Measurements from ENCODE around the gene NDUFA11. TPM values are rescaled to one million over a fixed set of nuclear protein-coding genes. Genes with fewer than 3 reads are reported as not detected.

NDUFA11 gene
- total RNA-seq, 4 donors from 2014 or later, result 149 to 352 (median 235) TPM

- 70% methylated on average over 11 of the region's 11 CpGs; no CpG with 5 or more reads in 1 of the 2 donors for WGBS, 2 donors (ENCODE audit: low coverage in 1 of 2)
- TF ChIP-seq POLR2A (IDR thresholded peaks at IDR 0.05) (no peak), CTCF (IDR thresholded peaks at IDR 0.05) (no peak), POLR2AphosphoS5 (IDR thresholded peaks at IDR 0.05) (no peak), EP300 (IDR thresholded peaks at IDR 0.05; ENCODE audit: low read depth) (no peak)
Observed at GRCh38 chr19:5915782-5916165, 12.2 kb upstream of the NDUFA11 start.

GRCh38 chr19:5914946-5915781 is 11.6 kb upstream of the NDUFA11 start:
- intact Hi-C loops (cut with DNase I; ENCODE audit: low total_unique reads) (no loop called here), in situ Hi-C loops (cut with MboI; ENCODE audit: low pct_ligation_motif_present in 1 of 4, low pct_unique_long_range_greater_than_20kb in 1 of 4, low sequenced_read_pairs in 3 of 4) (no loop called here)
- peaks cover 0 to 34% (median 15%) of the 10 kb centered on the region in 4 donors for H3K36me3 ChIP-seq
- no peak overlapping the region for H3K4me3 ChIP-seq
- peaks cover 5 to 28% (median 27%) of the 10 kb centered on the region in 4 donors for H3K4me1 ChIP-seq
- H3K27ac ChIP-seq, result peak overlapping the region in 2 of 4 donors; percentile 65 to 73
- no peaks in the 10 kb centered on the region for H3K27me3 ChIP-seq
- peak; percentile 62 for DNase-seq
- TF ChIP-seq POLR2AphosphoS5 (IDR thresholded peaks at IDR 0.05), result no peak
- no peak for TF ChIP-seq EP300 (IDR thresholded peaks at IDR 0.05; ENCODE audit: low read depth)
- no peak for TF ChIP-seq CTCF (IDR thresholded peaks at IDR 0.05)
- no peak for TF ChIP-seq POLR2A (IDR thresholded peaks at IDR 0.05)
- WGBS, 2 donors (ENCODE audit: low coverage in 1 of 2), result 60 to 61% methylated on average over 3 to 36 of the region's 42 CpGs
- H3K9me3 ChIP-seq, result no peaks in the 10 kb centered on the region

More at GRCh38 chr19:5915782-5916165, 12.2 kb upstream of the NDUFA11 start:
- no peak overlapping the region for H3K4me3 ChIP-seq
- in situ Hi-C loops (cut with MboI; ENCODE audit: low pct_ligation_motif_present in 1 of 4, low pct_unique_long_range_greater_than_20kb in 1 of 4, low sequenced_read_pairs in 3 of 4), result no loop called here
- H3K27ac ChIP-seq, result peak overlapping the region in 1 of 4 donors; percentile 12
- peaks cover 5 to 28% (median 27%) of the 10 kb centered on the region in 4 donors for H3K4me1 ChIP-seq
- no peak for DNase-seq
- no peaks in the 10 kb centered on the region for H3K27me3 ChIP-seq
- H3K36me3 ChIP-seq, result peaks cover 0 to 36% (median 15%) of the 10 kb centered on the region in 4 donors
- intact Hi-C loops (cut with DNase I; ENCODE audit: low total_unique reads), result no loop called here
- H3K9me3 ChIP-seq, result no peaks in the 10 kb centered on the region

- H3K9me3 ChIP-seq, result no peaks in the 10 kb centered on the region
- no peak overlapping the region for H3K4me3 ChIP-seq
- no peak for DNase-seq
- WGBS, 2 donors (ENCODE audit: low coverage in 1 of 2), result 44% methylated on average over 8 of the region's 22 CpGs; no CpG with 5 or more reads in 1 of the 2 donors
- in situ Hi-C loops (cut with MboI; ENCODE audit: low pct_ligation_motif_present in 1 of 4, low pct_unique_long_range_greater_than_20kb in 1 of 4, low sequenced_read_pairs in 3 of 4) (no loop called here), intact Hi-C loops (cut with DNase I; ENCODE audit: low total_unique reads) (no loop called here)
- H3K4me1 ChIP-seq, result peaks cover 5 to 28% (median 27%) of the 10 kb centered on the region in 4 donors
- H3K27me3 ChIP-seq, result no peaks in the 10 kb centered on the region
- TF ChIP-seq POLR2A (IDR thresholded peaks at IDR 0.05) (no peak), EP300 (IDR thresholded peaks at IDR 0.05; ENCODE audit: low read depth) (no peak)
- peaks cover 0 to 30% (median 13%) of the 10 kb centered on the region in 4 donors for H3K36me3 ChIP-seq
- H3K27ac ChIP-seq, result peak overlapping the region; percentile 20 to 73 (median 54)
Observed at GRCh38 chr19:5914358-5914774, 10.8 kb upstream of the NDUFA11 start.

- in situ Hi-C loops (cut with MboI; ENCODE audit: low pct_ligation_motif_present in 1 of 4, low pct_unique_long_range_greater_than_20kb in 1 of 4, low sequenced_read_pairs in 3 of 4), result no loop called here
- Histone ChIP-seq H3K9me3 (no peaks in the 10 kb centered on the region), H3K36me3 (peaks cover 0 to 25% (median 10%) of the 10 kb centered on the region in 4 donors), H3K27ac (peak within 1 kb of the TSS; percentile 20 to 73 (median 54)), H3K4me3 (no peak within 1 kb of the TSS), H3K4me1 (peaks cover 5 to 28% (median 27%) of the 10 kb centered on the region in 4 donors), H3K27me3 (no peaks in the 10 kb centered on the region)
- TF ChIP-seq POLR2AphosphoS5 (IDR thresholded peaks at IDR 0.05), result peak in 2 of 3 donors; percentile 44 to 47
- TF ChIP-seq CTCF (IDR thresholded peaks at IDR 0.05), result no peak
- TF ChIP-seq POLR2A (IDR thresholded peaks at IDR 0.05), result peak; percentile 46
- TF ChIP-seq EP300 (IDR thresholded peaks at IDR 0.05; ENCODE audit: low read depth), result no peak
- peak; percentile 78 for DNase-seq
- WGBS, 2 donors (ENCODE audit: low coverage in 1 of 2), result 58% methylated on average over 6 of the region's 10 CpGs; no CpG with 5 or more reads in 1 of the 2 donors
- intact Hi-C loops (cut with DNase I; ENCODE audit: low total_unique reads), result no loop called here
Observed at GRCh38 chr19:5913739-5914357, 10.3 kb upstream of the NDUFA11 start, which contains the start of gene CAPS. CAPS (plus strand) TSS chr19:5914254; CDS start chr19:5914407, 153 bp downstream.
